Activated gamma-delta T cell treated with anti-CD3 and anti-CD28 coated beads, Interleukin-2, amount 50 U/mL, for 16 hours (primary cell): ENCODE results near the gene TMIE.
"Not testable (repeated sequence)": the region's sequence is repeated elsewhere in the genome, so short reads cannot be mapped to it uniquely, and the experiment has no call there.

Source experiments
- DNase-seq: peaks from one replicate; pipeline ENCODE4 v3.0.0-alpha.2; 2020; ENCODE audit warnings: low read depth

Gene TMIE

DNA sequence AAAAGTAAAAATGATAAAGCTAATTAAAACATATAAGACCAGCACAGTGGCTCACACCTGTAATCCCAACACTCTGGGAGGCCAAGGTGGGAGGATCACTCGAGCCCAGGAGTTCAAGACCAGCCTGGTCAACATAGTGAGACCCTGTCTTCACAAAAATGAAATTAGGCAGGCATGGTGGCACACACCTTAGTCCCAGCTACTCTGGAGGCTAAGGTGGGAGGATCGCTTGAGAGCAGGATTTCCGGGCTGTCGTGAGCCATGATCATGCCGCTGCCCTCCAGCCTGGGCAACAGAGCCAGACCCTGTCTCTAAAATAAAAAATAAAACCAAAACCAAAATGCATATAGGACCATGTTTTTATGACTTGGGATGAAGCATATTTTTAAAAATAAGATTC is 21.3 kb downstream of the TMIE start:
- DNase-seq = no peak

DNA sequence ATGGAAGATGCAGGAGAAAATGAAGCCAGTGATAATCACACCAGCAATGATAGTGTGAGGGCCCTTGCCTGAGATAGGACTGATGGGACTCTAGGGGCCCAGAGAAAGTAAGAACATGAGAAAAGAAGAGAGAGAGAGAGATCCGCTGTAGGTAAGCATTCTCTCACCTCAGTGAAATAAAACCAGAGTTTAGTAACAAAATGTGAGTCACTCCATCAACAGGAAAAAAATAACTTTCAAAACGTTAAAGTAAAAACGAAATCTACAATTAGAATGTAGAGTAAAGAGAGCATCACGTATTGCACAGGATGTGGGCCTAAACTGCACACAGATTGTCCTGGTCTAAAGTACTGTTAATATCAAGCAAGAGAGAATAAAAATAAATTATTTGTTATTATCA is 23.2 kb downstream of the TMIE start:
- DNase-seq = no peak

DNA sequence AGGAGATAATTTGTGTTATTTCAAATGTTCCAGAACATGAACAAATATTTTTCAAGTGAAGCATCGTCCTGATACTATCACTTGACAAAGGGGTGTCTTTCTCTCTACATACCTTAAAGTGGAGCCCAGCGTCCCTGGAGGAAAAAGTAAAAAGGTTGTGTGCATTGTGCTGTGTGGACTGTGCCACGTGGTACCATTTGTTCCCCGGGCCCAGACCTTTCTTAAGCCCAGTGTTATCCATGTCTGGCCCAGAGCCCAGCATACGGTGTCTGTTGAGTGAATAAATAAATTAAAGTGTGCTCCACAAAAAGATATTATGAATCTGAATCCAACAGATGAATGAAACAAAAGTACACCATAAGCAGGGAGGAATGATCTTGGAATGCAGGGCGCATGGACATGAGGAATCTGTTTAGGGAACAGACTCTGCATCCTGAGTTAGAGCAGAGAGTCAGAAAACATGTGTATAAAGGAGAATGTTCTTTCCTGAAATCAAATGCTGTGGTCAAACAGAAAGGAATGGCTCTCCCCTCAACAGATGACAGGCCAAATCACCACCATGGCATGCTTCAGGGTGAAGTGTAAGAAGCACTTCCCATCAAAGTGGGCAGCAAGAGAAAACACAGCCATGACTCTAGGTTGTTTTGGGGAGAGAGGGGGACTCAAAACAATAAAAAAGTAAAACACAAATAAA is 24.6 kb downstream of the TMIE start:
- no peak for DNase-seq

DNA sequence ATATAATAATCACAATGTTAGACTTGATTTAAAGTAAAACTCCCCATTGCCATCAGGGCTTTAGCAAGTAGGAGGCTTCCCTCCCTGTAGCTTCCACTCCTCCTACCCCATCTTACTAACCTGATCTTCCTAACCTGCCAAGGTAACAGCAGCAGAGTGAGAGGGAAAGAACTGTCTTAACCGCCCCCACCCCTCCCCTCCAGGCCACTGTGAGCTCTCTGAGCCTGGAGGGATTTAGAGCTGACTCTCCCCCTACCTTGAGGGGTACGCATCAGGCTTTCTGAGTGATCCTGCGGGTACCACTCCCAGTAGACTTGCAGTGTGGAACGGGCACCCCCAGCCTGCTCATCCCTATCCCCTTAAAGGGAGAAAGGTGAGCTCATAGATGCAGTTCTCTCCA is 27.8 kb downstream of the TMIE start:
- no peak for DNase-seq

DNA sequence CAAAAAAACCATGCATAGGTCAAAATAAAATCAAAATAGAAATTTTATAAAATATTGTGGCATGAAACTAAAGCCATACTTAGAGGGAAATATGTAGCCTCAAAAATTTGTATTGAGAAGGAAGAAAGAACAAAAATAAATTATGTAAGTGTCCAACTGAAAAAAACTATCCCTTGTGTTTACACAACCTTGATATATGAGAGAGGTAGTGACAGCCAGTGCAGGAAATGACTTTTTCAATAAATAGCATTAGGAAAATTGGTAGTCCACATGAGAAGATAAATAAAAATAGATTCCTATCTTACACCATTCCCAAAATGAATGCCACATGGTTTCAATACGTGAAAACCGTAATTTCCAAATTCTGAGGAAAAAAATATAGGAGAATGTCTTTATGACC is 29.6 kb downstream of the TMIE start:
- DNase-seq = no peak

DNA sequence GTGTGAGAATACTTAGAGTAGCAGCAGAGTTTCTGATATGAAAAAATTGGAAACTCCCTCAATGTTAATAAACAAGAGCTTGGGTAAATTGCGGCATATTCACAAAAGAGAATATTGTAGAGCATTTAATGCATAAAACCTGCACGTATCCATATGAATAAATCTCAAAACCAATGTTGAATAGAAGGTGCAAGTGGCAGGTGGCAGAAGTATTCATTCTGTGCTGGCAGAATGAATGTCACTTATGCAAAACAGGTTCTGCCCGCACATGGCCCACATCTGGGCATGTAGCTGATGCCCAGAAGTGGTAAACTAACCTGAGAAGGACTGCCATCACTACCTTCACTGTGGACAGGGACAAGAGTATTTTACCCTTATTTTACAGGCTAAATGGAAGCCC is 30.6 kb downstream of the TMIE start:
- DNase-seq = no peak

DNA sequence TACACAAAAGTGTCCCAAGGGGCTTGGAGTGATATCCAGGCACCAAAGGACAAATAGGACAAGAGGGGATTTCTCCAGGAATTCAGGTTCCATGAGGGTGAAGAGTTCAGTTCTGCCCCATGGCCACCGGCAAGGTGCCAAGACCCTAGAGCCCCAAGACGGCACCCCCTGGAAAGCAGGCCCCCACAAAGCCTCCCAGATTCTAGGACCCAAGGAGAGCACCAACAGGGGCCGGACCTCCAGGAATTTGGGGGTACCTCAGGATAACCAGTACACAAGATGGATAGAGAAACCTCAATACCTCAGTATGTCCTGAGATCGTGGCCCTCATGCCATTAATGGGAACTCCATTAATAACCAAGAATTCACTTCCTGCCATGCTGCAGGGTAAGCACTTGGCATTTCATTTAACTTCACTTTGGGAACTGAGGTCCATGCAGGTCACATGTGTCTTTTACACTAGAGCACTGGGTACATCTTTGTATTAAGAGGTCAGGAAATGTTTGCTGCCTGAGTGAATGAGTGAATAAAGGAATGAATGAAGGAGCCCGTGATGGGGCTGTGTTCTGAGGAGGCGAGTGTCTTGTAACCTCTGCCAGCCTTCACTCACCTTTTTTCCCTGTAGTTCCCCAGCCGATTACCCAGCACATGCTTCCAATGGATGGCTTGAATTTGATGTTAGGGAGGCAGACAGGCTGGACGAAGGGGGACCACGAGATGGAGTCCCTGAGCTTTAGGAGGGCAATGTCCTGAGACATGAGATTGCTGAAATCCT is 32.0 kb downstream of the TMIE start:
- no peak for DNase-seq

DNA sequence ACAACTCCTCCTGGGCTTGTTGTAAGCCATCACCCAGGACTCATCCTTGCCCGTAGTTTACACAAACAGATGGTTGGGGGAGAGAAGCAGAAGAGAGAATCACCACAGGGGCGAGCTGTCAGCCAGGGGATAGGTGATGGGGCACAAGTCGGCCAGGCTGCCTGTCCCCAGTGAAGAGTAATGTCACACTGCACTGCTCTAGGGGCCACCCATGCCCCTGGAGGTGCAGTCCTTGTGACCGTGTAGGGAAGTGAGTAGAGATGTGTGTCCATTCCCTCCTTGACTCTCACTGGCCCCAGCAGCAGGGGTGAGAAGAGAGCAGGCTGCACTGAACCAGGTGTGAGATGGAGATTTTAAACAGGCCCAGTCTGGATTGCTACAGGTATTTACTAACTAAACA is 33.6 kb downstream of the TMIE start:
- no peak for DNase-seq

DNA sequence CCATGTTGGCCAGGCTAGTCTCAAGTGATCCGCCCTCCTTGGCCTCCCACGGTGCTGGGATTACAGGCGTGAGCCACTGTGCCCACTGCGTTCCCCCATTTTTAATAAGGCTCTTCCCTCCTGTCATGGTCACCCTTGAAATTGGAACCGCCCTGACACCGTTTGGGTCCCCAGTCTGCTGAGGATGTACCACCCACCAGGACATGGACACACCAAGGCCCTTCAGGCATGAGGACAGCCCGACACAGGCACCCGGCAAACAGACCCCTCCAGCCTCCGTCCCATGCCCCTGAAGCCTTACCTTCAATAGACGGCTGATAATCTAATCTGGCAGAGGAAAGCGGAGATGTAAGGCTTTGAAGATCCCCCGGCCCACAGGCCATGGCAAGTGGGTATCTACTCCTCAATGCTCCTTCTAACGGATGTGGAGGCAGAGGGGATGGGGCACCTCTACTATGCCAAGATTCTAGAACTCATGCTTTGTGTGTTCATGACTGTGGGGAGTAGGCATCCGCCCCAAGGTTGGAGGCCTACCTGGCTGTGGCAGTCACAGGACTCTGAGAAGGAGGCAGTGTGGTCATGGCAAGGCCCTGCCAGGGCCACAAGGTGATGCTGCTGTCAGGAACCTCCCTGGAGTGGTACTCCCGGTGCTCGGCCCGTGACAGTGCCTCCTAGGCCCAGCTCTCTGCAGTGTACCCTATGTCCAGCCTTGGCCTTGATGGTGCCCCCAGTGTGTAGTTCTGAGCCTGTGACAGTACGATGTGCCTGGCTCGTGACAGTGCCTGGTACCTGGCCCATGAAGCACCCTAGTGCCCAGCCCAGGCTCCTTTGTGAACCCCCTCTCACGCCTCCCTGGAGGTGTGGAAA is 35.0 kb downstream of the TMIE start:
- no peak for DNase-seq

DNA sequence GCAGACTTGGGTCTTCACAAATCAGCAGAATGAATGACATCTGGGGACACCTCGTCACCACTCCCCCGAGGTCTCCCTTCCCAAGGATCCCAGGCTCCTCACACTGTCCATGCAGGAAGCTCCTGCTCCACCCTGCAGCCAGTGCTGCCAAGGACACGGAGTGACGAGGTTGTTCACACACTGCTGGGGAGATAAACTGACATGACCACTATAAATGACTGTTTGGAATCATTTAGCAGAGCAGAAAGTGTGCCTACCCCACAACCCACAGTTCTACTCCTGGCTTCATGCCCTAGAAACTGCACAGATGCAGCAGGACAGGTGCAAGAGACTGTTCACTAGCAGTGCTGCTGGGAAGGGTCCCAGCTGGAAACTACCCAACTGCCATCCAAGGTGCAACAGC is 36.1 kb downstream of the TMIE start:
- DNase-seq = no peak

DNA sequence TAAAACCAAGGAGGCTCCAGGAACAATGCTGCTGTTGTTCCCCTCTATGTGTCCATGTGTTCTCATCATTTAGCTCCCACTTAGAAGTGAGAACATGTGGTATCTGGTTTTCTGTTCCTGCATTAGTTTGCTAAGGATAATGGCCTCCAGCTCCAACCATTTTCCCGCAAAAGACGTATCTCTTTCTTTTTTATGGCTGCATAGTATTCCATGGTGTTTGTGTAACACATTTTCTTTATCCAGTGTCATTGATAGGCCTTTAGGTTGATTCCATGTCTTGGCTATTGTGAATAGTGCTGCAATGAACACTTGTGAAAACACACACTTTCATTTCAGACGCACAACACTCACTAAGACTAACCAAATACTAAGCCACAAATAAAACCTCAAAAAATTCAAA is 38.4 kb downstream of the TMIE start:
- not testable (repeated sequence) for DNase-seq

DNA sequence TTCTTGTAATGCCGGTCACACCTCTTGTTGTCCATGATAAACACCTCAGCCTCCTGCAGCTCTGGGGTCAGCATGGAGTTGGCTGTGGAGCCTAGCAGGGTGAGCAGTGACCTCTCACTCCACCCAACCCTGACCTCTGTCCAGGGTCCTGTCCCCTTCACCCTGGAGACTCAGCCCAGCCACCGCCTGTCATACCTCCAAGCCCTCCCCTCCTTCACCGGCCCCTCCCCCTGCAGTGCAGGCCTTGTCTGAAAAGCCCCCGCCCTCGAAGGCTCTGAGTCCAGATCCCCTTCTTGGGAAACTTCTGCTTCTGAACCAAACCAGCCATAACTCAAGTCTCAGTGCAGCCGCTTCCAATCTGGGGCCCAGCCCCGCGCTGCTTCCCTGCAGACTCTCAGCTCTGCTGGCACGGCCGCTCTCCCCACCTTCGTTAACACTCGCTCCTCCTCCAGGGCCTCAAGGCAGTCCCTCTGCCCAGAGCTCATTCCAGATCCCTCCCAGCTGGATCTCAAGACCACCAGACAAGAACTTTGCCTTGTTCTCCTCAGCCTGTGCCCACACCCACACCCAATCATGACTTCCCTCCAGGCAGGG is 41.9 kb downstream of the TMIE start:
- DNase-seq = no peak

DNA sequence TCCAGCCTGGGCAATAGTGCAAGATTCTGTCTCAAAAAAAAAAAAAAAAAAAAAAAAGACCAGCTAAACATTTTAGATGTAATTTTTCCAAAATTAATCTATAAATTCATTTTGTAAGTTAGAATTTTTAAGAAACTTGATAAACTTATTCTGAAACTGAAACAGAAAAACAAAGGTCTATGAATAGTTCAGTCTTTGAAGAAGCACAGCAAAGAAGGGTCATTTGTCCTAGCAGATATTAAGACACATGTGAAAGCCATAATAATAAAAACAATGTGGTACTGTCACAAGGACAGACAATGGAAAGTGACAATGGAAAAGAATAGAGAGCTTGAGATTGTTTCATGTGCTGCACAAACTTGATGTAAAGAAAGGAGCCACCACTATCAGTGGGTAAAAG is 45.5 kb downstream of the TMIE start:
- DNase-seq = no peak

DNA sequence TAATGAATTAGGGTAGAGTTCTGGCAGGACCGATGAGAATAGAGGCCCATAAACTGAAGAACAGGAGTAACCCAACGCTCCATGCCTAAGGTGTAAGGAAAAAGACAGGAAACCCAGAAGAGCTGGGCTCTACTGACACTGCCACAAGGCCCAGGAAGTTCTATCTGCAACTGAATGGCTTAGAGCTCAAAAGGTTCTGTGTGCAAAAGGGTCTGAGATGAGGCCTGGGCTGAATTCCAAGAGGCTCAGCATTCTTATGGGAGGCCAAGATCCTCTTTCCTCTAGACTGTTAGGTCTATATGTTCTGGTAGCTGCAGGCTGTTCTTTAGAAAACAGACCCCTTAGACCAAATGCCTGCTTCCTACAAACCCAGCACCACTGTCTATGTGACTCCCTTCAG is 47.0 kb downstream of the TMIE start:
- DNase-seq = no peak

DNA sequence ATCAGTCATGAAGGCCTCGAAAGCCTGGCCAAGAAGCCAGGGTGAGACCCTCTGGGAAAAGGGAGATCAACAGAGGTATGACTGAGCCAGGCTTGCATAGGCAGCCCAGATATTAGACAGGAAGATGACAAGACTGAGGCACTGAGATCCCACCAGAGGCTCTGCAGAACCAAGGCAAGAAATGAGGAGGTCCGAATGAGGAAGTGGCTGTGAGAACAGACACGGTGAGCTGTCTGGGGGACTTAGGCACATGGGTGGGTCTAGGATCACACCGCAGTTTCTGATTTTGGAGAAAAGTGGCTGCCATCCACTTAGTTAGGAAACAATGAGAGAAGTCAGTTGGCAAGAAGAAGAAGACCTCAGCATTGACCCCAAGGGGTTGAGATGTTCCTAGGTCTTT is 47.9 kb downstream of the TMIE start:
- no peak for DNase-seq

DNA sequence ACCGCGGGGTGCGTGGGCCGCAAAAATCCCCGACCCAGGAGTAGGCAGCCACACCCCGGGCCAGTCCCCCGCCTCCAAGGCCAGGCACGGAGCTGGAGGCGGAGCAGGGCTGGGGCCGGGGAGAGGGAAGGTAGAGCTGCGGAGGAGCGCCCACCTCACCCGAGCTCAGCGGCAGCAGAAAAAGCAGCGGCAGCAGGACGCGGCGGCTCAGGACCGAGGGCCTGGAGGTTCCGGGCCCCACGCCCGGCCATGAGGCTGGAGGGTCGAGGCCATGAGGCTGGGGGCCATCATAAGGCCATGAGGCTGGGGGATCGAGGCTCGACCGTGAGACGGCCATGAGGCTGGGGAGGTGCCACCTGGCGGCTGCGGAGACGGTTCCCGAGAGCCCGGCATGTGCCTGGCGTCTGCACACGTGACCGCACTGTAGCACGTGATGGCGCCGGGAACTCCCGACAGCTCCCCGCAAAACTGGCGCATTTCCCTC is 49.4 kb downstream of the TMIE start:
- no peak for DNase-seq

DNA sequence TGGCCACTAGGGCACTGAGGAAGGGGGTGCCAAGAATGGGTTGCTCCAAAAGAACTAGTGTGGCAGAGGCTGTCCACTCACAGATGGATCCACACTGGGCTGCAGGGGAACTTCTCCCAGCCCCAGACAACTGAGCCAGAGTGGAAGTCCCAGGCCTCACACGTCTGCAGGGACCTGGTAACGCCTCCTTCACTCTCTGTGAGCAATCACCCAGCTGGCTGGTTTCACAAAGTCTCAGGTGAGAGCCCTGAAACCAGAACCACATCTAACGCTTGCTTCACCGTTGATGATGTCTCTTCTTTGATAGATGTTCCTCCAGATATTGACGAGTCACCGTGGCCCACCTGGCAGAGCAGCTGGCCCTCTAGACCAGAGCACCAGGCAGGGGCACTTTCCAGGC is 51.9 kb downstream of the TMIE start:
- DNase-seq = not testable (repeated sequence)

DNA sequence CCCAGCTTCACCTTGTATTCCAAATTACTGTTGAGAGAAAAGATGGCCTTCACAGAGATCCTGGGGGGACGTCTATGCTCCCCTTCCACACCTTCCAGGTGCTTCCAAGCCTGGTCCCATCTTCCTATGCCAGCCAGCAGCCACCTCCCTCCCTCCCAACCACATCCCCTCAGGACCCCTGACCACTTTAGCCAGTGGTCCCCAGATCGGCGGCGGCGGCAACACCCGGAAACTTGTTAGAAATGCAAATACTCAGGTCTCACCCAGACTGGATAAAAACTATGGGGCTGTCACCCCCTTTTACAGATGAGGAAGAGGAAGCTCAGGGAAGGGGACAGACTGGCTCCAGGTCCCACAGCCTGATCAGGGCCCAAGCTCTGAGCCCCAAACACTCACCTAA is 54.5 kb downstream of the TMIE start:
- no peak for DNase-seq

DNA sequence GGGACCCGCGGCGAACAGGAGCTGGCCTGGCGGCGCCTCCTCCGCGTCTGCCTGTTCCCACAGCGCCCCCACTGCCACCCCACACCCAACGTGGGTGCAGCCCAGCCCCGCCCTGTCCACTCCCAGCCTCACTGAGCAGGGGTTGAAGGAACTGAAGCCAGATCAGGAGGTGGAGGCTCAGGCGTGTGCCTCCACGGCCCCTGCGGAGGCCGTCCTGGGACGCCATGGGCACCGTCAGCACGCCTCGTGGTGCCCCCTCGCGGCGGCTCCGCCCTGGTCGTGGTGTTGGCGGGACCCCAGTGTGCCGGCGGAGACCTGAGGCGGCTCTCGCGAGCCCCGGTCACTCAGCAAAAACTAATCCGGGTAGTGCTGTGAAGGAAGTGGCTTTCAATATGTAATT is 55.5 kb downstream of the TMIE start:
- DNase-seq = no peak

DNA sequence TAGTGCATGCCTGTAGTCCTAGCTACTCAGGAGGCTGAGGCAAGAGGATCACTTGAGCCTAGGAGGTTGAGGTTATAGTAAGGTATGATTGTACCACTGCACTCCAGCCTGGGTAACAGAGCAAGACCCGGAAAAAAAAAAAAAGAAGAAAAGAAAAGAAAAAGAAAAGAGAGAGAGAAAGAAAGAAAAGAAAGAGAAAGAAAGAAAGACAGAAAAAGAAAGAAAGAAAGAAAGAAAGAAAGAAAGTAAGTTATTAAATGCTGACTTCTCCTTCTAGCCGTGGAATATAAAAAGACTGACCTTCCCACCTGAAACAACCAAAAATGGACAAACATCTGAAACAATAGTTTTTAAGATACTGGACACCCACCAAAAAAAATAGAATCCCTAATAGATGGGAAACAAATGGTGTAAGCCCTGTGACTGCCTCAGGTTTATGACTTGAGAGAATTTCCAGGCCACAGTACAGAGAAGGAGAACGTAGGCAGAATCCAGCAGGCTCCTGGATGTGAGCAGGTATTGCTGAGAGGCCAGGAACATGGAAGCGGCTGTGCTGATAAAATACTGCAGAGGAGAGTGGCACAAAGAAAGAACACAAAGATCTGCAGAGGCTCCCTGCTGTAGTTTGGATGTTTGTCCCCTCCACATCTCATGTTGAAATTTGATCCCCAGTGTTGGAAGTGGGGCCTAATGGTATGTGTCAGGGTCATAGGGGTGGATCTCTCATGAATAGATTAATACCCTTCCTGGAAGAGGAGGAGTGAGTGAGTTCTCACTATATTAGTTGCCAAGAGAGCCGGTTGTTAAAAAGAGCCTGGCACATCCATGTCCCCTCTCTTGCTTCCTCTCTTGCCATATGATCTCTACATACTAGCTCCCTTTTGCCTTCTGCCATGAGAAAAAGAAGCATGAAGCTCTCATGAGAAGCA is 58.3 kb downstream of the TMIE start:
- DNase-seq = no peak
